Inferior parietal cortex (tissue), 1 donor: ENCODE measurements around the gene HEPN1.
"Not testable (repeated sequence)": the region's sequence is repeated elsewhere in the genome, so short reads cannot be mapped to it uniquely, and the experiment has no call there.

ENCODE experiments used
- DNase-seq: peaks from one replicate; pipeline ENCODE4 v3.0.0-alpha.2; 2016; ENCODE audit errors: extremely low spot score

The HEPN1 gene

DNA sequence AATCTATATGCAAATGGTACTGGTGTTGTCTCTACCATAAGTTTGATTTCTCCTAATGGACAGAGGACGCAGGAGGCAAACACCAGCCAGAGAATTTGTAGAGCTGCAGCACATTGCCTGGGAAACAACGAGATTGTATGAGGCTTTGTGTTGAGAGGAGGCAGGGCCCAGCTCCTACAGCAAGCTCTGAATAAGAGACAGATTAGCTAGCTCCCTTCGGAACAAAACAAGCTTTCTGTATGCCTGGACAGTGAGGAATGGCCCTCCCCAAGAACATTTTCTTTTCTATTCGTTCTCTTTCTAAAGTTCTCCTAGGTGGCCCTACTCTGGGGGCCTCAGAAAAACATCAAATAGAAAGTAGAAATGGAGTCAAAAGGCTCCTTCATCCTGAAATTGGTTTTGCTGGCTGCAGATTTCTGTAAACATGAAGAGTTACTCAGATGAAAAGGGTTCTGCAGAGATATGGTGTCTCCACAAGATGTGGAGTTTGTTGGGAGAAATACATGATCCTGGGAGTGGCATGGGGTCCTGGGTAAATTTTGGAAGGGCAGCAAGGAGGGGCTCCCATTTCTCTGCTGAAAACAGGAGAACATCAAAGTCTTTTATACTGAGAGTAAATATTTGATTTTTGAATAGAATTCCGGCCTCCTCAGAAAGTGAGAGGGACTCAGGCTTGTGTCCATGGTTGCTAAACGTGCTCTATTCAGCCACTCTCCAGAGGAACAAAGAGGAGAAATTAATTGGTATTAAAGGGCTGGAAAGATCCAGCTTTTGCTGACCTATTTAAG lies 23.6 kb downstream of the HEPN1 start:
- peak; percentile 77 for DNase-seq

GRCh38 chr11:124943254-124943616 lies 24.2 kb downstream of the HEPN1 start:
- DNase-seq, result peak; percentile 83

GRCh38 chr11:124943741-124944140 lies 24.7 kb downstream of the HEPN1 start:
- DNase-seq, result no peak

- no peak for DNase-seq
Measured at GRCh38 chr11:124944565-124944964, 25.5 kb downstream of the HEPN1 start.

DNA sequence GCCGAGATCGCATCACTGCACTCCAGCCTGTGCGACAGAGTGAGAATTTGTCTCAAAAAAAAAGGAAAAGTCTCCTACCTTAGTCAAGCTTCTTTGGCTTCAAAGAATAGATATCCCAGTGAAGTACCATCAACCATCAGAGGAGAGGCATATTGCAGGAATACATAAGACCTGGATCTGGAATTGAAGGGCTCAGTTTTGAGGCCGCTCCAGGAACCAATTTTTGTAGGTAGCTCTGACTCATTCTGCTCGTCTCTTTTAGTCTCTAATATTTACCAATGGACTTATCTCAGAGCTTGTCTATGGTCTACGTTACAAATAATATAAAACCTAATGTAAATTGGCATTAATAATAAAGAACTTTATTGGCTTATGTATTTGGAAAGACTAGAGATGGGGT lies 26.8 kb downstream of the HEPN1 start:
- no peak for DNase-seq

- DNase-seq, result peak; percentile 82
Measured at GRCh38 chr11:124946735-124947141, 27.7 kb downstream of the HEPN1 start.

DNA sequence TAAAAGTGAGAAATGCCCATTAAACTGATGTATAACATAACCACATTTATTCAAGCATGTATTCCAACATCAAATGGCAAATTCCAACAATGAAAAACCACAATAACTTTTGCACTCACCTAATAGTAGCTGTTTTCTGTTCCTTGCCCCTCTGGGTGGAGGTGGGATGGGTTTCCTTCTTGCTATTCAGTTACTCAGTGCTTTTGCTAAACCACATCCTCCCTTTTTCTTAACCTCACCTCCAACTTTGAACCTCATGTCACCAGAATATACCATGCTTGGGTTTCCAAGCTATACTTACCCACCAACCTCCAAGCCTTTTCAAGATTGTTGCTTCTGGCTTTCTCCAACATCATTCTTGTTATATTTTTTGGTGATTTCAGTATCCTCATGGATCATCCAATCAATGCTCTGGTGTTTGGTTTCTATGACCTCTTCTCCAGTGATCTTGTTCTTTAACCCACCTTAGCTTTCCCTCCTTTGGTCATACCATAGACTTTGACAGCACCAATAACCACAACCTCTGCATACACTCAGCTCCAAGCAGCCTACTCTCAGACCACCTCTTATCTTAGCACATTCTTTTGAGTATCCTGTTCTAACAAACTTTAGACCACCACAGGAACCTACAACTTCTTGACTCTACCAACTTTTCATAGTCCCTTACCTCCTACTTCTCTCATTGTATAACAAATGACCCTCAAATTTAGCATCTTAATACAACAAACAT lies 31.7 kb downstream of the HEPN1 start:
- DNase-seq, result no peak

DNA sequence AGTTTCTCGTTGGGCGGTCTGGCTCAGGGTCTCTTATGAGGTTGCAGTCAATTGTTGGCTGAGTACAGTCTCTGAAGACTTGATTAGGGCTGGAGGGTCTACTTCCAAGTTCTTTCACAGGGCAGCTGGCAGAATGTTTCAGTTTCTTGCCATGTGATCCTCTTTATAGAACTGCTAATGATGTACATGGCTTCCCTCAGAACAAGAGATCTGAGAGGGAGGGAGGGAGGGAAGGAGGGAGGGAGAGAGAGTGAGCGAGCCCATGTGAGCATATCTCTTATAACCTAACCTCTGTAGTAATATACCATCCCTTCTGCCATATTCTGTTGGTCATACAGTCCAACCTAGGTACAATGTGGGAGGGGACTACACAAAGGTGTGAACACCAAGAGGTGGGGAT lies 32.3 kb downstream of the HEPN1 start:
- no peak for DNase-seq

DNA sequence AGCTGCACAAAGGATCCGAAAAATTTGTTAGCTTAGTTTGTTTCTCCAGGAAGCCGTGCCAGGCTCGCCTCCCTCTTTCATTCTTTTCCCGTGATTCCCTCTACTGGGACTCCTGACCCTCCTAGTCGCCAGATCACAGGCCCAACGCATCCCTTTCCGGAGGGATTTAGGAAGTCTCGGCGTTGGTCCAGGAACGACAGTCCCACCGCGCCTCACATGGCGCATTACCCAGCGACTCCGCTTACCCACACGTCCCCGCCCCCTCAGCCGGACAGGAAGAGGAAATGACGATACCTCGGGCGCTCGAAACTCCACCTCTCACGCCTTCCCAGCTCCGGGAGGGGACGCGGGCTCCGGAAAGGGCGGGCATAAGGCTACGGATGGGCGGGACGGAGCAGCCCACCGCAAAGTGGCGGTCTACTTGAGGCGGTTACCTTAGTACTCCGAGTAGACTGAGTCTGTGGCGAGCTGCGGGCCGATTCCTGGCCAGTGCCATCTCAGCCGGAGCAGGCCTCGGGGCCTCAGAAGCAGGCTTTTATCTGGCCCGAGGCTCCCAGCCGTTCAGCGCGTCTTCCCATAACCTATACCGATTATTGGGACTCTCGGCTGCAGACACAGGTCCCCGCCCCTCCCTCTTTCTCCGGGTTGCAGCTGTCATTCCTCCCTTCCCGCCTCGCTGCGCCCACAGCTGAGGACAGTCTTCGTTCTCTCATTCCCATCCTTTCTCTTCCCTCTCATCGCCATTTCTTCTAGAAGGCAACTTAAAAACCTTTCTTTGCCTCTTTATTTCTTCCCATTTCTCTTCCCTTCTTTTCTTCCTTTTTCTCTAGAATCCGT lies 34.9 kb downstream of the HEPN1 start, which contains the start of gene CCDC15:
Gene CCDC15 (plus strand): TSS at position 450 of the 837 bp plus-strand sequence. CDS start 531 bp downstream, outside the sequence.
- DNase-seq, result peak; percentile 97

- DNase-seq, result no peak
Measured at GRCh38 chr11:124954590-124954955, 35.5 kb downstream of the HEPN1 start.

GRCh38 chr11:124955035-124955434 lies 36.0 kb downstream of the HEPN1 start:
- no peak for DNase-seq

- DNase-seq, result peak; percentile 90
Measured at GRCh38 chr11:124961972-124962609, 43.0 kb downstream of the HEPN1 start.

GRCh38 chr11:124968197-124968596 lies 49.1 kb downstream of the HEPN1 start:
- DNase-seq, result not testable (repeated sequence)
